NCI-H345 treated with DMSO at 0.1 percent for 48 hours (cell line): ENCODE data around the gene MARK3.

Experiments used
- DNase-seq: peaks from one replicate; lab custom pipeline; 2025; ENCODE audit not compliant: unreplicated experiment; lab: John Stamatoyannopoulos, UW

MARK3 gene

DNA sequence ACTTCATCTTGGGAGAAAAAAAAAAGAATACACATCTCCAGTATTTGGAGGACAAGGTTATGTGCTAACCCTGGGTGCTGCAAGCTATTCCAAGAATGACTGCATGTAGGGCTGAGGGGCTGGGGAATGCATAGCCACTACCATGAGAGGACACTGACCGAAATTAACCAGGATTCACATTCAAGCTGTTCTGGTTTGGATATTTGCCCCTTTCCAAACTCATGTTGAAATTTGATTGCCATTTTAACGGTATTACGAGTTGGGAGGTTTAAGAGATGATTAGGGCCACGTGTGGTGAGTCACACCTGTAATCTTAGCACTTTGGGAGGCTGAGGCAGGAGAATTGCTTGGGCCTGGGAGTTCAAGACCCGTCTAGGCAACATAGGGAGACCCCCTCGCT is 18.5 kb upstream of the MARK3 start:
- no peak for DNase-seq

GRCh38 chr14:103367995-103368394 is 17.2 kb upstream of the MARK3 start:
- no peak for DNase-seq

DNA sequence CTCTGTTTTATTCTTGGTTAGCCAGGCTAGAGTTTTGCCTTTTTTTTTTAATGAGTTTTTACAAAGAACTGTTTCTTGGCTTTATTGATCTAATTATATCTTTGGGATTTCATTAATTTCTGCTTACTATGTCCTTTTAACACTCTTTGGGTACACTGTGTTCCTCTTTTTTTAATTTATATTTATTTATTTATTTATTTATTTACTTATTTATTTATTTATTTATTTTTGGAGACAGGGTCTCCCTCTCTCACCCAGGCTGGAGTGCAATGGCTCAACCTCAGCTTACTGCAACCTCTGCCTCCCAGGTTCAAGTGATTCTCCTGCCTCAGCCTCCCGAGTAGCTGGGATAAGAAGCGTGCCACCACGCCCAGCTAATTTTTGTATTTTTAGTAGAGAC is 15.1 kb upstream of the MARK3 start:
- DNase-seq: no peak

- no peak for DNase-seq
Measured at GRCh38 chr14:103372017-103372416, 13.2 kb upstream of the MARK3 start.

- no peak for DNase-seq
Measured at GRCh38 chr14:103372552-103373304, 12.5 kb upstream of the MARK3 start.

DNA sequence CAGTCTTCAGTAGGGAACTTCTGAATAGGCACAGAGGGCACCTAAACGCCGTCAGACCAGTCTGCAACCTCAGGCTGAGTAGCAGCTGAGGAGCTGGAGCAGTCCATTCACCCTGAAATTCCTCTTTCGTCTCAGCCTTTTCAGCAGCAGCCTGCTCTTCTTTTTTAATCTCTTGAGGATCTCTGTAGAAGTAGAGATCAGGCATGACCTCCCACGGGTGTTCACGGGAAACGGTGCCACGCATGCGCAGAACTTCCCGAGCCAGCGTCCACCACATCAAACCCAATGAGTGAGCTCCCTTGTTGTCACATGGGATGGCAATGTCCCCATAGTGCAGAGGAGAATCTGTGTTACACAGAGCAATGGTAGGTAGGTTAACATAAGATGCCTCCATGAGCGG is 11.1 kb upstream of the MARK3 start:
- DNase-seq: no peak

GRCh38 chr14:103377522-103378037 is 7.6 kb upstream of the MARK3 start:
- DNase-seq: no peak

- DNase-seq: no peak
Measured at GRCh38 chr14:103378038-103378854, 7.0 kb upstream of the MARK3 start.

GRCh38 chr14:103380719-103381377 is 4.4 kb upstream of the MARK3 start:
- no peak for DNase-seq

DNA sequence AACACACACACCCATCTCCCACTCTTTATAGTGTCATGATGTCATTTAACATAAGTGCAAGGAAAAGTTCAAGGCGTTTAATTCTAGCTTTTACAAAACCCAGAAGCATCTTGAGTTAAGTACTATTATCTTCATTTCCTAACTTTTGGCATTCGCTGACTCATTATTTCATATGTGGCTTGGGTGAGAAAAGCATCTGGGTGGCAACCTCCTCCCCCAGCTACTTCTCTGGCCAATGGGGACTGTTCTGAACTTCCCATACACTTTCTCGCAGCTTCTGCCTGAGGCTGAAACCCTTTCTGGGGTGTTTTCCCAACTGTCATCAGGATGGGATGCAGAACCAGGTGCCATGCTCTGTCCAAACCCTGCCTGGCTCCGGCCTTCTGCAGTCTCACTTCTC is 2.8 kb upstream of the MARK3 start:
- DNase-seq: no peak

DNA sequence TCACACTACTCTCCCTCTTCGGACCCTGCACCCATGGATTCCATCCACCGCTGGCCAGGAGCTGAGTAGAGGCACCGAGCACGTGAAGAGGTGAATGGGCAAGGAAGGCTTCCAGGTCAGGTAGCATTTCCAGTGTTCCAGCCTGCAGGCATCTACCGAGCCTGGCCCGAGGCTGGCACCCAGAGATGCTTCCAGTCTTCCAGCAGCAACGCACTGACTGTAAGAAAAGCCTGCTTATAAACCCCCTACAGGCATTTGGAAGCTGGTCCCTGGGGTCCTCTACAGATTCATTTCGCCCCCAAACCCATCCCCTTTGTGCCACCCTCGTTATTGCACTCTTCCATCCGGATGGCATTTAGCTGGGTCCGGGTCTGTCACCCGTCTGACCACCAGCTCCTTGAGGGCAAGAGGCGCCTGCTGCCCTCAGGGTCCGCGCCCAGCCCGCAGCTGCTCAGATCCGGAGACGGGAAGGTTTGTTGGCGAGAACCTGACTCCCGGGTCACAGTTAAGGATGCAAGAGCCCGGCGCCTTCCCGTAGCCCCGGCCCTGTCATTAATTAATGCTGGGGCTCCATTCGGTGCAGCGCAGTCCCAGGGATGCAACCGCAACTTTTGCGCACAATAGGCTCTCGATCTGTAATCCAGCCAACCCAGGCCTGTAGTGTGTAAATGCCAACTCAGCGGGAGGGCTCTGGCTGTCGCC is 614 bp upstream of the MARK3 start:
- DNase-seq: no peak

GRCh38 chr14:103385929-103386712 is 906 bp downstream of the MARK3 start:
- no peak for DNase-seq

GRCh38 chr14:103386713-103387329 is 1.6 kb downstream of the MARK3 start:
- no peak for DNase-seq

- no peak for DNase-seq
Measured at GRCh38 chr14:103388664-103389063, 3.4 kb downstream of the MARK3 start.

- no peak for DNase-seq
Measured at GRCh38 chr14:103390605-103391004, 5.4 kb downstream of the MARK3 start.

GRCh38 chr14:103391048-103391447 is 5.8 kb downstream of the MARK3 start:
- DNase-seq: no peak

DNA sequence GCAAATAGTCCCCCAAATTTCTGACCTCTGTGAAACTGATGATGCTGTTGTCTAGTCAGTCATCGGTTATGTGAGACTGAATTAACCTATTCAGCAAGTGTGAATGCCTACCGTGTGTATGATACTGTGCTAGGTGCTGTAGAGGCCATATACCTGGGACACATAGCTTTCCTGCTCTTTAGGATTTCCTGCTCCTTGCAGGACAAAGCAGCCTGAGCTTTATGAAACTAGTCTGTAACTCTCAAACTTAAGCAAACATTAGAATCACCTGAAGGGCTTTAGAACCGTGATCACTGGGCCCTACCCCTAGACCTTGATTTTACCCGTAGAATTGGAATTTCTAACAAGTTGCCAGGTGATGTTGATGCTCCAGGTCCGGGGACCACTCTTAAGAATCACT is 6.9 kb downstream of the MARK3 start:
- no peak for DNase-seq

GRCh38 chr14:103392572-103392971 is 7.4 kb downstream of the MARK3 start:
- DNase-seq: no peak

GRCh38 chr14:103393070-103393469 is 7.9 kb downstream of the MARK3 start:
- DNase-seq: no peak
